HS-27A (cell line): ENCODE data around the gene LRRC14B.

Experiments used
- DNase-seq: peaks from one replicate; pipeline ENCODE4 v3.0.0-alpha.2; 2012; ENCODE audit warnings: low read depth, missing footprints

Gene LRRC14B

GRCh38 chr5:174876-175465, 16.3 kb upstream of the LRRC14B start:
- no peak for DNase-seq

- DNase-seq: no peak
These were observed 14.9 kb upstream of the LRRC14B start for GRCh38 chr5:176296-176823.

- no peak for DNase-seq
These were observed 13.2 kb upstream of the LRRC14B start for GRCh38 chr5:178110-178509.

- DNase-seq: no peak
These were observed 11.9 kb upstream of the LRRC14B start for GRCh38 chr5:179401-179800.

GRCh38 chr5:180286-180918, 10.9 kb upstream of the LRRC14B start:
- no peak for DNase-seq

GRCh38 chr5:181160-181559, 10.1 kb upstream of the LRRC14B start:
- DNase-seq: no peak

- no peak for DNase-seq
These were observed 9.7 kb upstream of the LRRC14B start for GRCh38 chr5:181566-181965.

GRCh38 chr5:182126-182525, 9.2 kb upstream of the LRRC14B start:
- DNase-seq: no peak

GRCh38 chr5:184471-184870, 6.8 kb upstream of the LRRC14B start:
- no peak for DNase-seq

- DNase-seq: no peak
These were observed 5.9 kb upstream of the LRRC14B start for GRCh38 chr5:185095-186070.

- DNase-seq: no peak
These were observed 4.9 kb upstream of the LRRC14B start for GRCh38 chr5:186091-187041.

GRCh38 chr5:187042-187431, 4.3 kb upstream of the LRRC14B start:
- DNase-seq: no peak

GRCh38 chr5:187617-188451, 3.5 kb upstream of the LRRC14B start:
- no peak for DNase-seq

GRCh38 chr5:188488-189481, 2.5 kb upstream of the LRRC14B start:
- DNase-seq: peak; percentile 59

GRCh38 chr5:189486-189885, 1.8 kb upstream of the LRRC14B start:
- DNase-seq: no peak

GRCh38 chr5:189976-190365, 1.3 kb upstream of the LRRC14B start:
- DNase-seq: no peak

- no peak for DNase-seq
These were observed 794 bp upstream of the LRRC14B start for GRCh38 chr5:190366-191035.

- DNase-seq: no peak
These were observed 825 bp downstream of the LRRC14B start for GRCh38 chr5:191949-192690.
